ENCODE measurements around the gene LSM14A.
"Not testable (repeated sequence)": the region's sequence is repeated elsewhere in the genome, so short reads cannot be mapped to it uniquely, and the experiment has no call there.

DNA sequence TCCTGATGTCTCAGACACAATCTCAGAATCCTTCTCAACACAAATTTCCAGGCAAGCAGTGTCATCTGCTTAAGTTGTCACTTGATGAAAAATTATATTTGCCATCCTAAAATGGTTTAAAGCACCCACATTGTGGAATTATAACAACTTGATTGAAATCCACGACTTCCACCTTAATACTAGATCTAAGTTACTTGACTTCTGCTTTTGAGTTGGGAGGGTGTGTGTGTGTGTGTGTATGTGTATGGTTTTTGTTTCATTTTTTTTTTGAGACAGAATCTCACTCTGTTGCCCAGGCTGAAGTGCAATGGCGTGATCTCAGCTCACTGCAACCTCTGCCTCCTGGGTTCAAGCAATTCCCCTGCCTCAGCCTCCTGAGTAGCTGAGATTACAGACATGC, 10.4 kb upstream of the LSM14A start:
- TF ChIP-seq, protein P1, sequence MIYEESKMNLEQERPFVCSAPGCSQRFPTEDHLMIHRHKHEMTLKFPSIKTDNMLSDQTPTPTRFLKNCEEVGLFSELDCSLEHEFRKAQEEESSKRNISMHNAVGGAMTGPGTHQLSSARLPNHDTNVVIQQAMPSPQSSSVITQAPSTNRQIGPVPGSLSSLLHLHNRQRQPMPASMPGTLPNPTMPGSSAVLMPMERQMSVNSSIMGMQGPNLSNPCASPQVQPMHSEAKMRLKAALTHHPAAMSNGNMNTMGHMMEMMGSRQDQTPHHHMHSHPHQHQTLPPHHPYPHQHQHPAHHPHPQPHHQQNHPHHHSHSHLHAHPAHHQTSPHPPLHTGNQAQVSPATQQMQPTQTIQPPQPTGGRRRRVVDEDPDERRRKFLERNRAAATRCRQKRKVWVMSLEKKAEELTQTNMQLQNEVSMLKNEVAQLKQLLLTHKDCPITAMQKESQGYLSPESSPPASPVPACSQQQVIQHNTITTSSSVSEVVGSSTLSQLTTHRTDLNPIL (CRISPR knock-in tag; IDR thresholded peaks at IDR 0.05): not testable (repeated sequence)
- TF ChIP-seq ZNF518B (CRISPR knock-in tag; IDR thresholded peaks at IDR 0.05): not testable (repeated sequence)

All from K562 (cell line).